C4-2B (cell line): ENCODE results near the gene HS6ST1.

Experiments
- H3K27ac ChIP-seq: fragments of 450-650 bp; 2 replicates; pipeline ENCODE4 v1.5.1; 2017
- CTCF ChIP-seq: fragments of 450-650 bp; conservative IDR thresholded peaks from 2 replicates; pipeline ENCODE4 v1.5.1; 2017; ENCODE audit warnings: mild to moderate bottlenecking
- ZFX ChIP-seq: fragments of 450-650 bp; IDR thresholded peaks from 2 replicates; pipeline ENCODE4 v1.6.1; 2017

HS6ST1 gene

GRCh38 chr2:128318776-128319464 lies at the start of gene HS6ST1:
HS6ST1 (minus strand) TSS chr2:128318868; CDS start chr2:128318563, 305 bp downstream.
- TF ChIP-seq CTCF (no peak), ZFX (no peak)
- peak within 1 kb of the TSS; percentile 70 for H3K27ac ChIP-seq

- TF ChIP-seq CTCF (no peak), ZFX (no peak)
- no peak overlapping the region for H3K27ac ChIP-seq
These were observed 49.1 kb upstream of the HS6ST1 start for GRCh38 chr2:128367601-128368359.

- no peak overlapping the region for H3K27ac ChIP-seq
- no peak for TF ChIP-seq ZFX
- no peak for TF ChIP-seq CTCF
These were observed 48.2 kb upstream of the HS6ST1 start for GRCh38 chr2:128366713-128367511.

- TF ChIP-seq ZFX (no peak), CTCF (no peak)
- no peak overlapping the region for H3K27ac ChIP-seq
These were observed 46.7 kb upstream of the HS6ST1 start for GRCh38 chr2:128365217-128365905.

GRCh38 chr2:128364441-128364911 lies 45.8 kb upstream of the HS6ST1 start:
- TF ChIP-seq ZFX (no peak), CTCF (no peak)
- no peak overlapping the region for H3K27ac ChIP-seq

GRCh38 chr2:128363934-128364361 lies 45.3 kb upstream of the HS6ST1 start:
- TF ChIP-seq CTCF: no peak
- no peak for TF ChIP-seq ZFX

More at GRCh38 chr2:128363934-128364361, 45.3 kb upstream of the HS6ST1 start:
- H3K27ac ChIP-seq: no peak overlapping the region
